Spinal cord (tissue), 10 donors: Measurements from ENCODE around the gene AKAP6. TPM values are rescaled to one million over a fixed set of nuclear protein-coding genes. Genes with fewer than 3 reads are reported as not detected.

Experiments used
- DNase-seq, 6 donors: peaks; one replicate each; pipeline versions ENCODE4 v3.0.0 to v3.0.0-alpha.2; 2013 to 2015; ENCODE audit warnings: low spot score in 6 of 6, low read depth in 4 of 6
- H3K27ac ChIP-seq: one replicate; pipeline ENCODE4 v1.5.1; 2013; ENCODE audit warnings: low read depth, low read length, control low read depth
- H3K27me3 ChIP-seq: one replicate; pipeline ENCODE4 v1.6.1; 2013; ENCODE audit warnings: low read length; ENCODE audit not compliant: control insufficient read depth, insufficient read depth
- H3K36me3 ChIP-seq: one replicate; pipeline ENCODE4 v1.6.1; 2013; ENCODE audit warnings: low read length; ENCODE audit not compliant: control insufficient read depth, insufficient read depth
- H3K4me1 ChIP-seq: one replicate; pipeline ENCODE4 v1.6.1; 2013; ENCODE audit warnings: low read length; ENCODE audit not compliant: control insufficient read depth, insufficient read depth
- H3K4me3 ChIP-seq: one replicate; pipeline ENCODE4 v1.5.1; 2013; ENCODE audit warnings: low read depth, low read length, control low read depth
- H3K9me3 ChIP-seq: one replicate; pipeline ENCODE4 v1.6.1; 2013; ENCODE audit warnings: low read length; ENCODE audit not compliant: control insufficient read depth, insufficient read depth
- WGBS: methylation state at CpG from one replicate; pipeline ENCODE4 v1.1.5; 2013; ENCODE audit warnings: missing lambda C conversion rate; ENCODE audit not compliant: insufficient coverage; 5-methylcytosine and 5-hydroxymethylcytosine counted together
- polyA plus RNA-seq, 2 donors: library from polyadenylated mRNA; unstranded; fragments of 120-200 nt; gene quantifications; one replicate each; pipeline ENCODE4 v1.2.1, GENCODE V29; 2013; ENCODE audit not compliant: insufficient read length in 2 of 2
- total RNA-seq, 2 donors: library from RNA; depleted of rRNA in 1 of 2; stranded (reverse); fragments of 120-200 nt in 1 of 2; fragments of >200 nt in 1 of 2; gene quantifications; one replicate each; pipeline versions ENCODE4 v1.2.3 to v1.2.4, GENCODE V29; 2013 to 2014
- donor health status: healthy.

AKAP6 gene
- total and polyA plus RNA-seq, 4 donors: 42.6 to 126 (median 78.7) TPM

GRCh38 chr14:32545506-32546210 is 216.6 kb downstream of the AKAP6 start:
- WGBS: 77% methylated on average over 5 of the region's 10 CpGs

GRCh38 chr14:32546246-32546645 is 217.1 kb downstream of the AKAP6 start:
- no CpG with 5 or more reads among the region's 2 CpGs for WGBS
- no peaks in the 10 kb centered on the region for H3K9me3 ChIP-seq
- no peak overlapping the region for H3K4me3 ChIP-seq
- no peak overlapping the region for H3K27ac ChIP-seq
- no peak for DNase-seq
- no peaks in the 10 kb centered on the region for H3K27me3 ChIP-seq
- H3K36me3 ChIP-seq: peaks cover 6% of the 10 kb centered on the region
- H3K4me1 ChIP-seq: no peaks in the 10 kb centered on the region

More at GRCh38 chr14:32545506-32546210, 216.6 kb downstream of the AKAP6 start:
- Histone ChIP-seq H3K27me3 (no peaks in the 10 kb centered on the region), H3K27ac (no peak overlapping the region), H3K4me1 (no peaks in the 10 kb centered on the region), H3K9me3 (no peaks in the 10 kb centered on the region), H3K36me3 (peaks cover 6% of the 10 kb centered on the region), H3K4me3 (no peak overlapping the region)
- no peak for DNase-seq

GRCh38 chr14:32552766-32553165 is 223.7 kb downstream of the AKAP6 start:
- DNase-seq: no peak
- no peak overlapping the region for H3K4me3 ChIP-seq
- H3K36me3 ChIP-seq: no peaks in the 10 kb centered on the region
- H3K27ac ChIP-seq: no peak overlapping the region
- no peaks in the 10 kb centered on the region for H3K4me1 ChIP-seq
- no peaks in the 10 kb centered on the region for H3K27me3 ChIP-seq
- no peaks in the 10 kb centered on the region for H3K9me3 ChIP-seq

- H3K4me1 ChIP-seq: no peaks in the 10 kb centered on the region
- no peaks in the 10 kb centered on the region for H3K27me3 ChIP-seq
- no peak for DNase-seq
- no peaks in the 10 kb centered on the region for H3K36me3 ChIP-seq
- WGBS: 100% methylated on average over 1 of the region's 1 CpG
- H3K4me3 ChIP-seq: no peak overlapping the region
- no peaks in the 10 kb centered on the region for H3K9me3 ChIP-seq
- H3K27ac ChIP-seq: no peak overlapping the region
Observed at GRCh38 chr14:32559048-32559447, 229.9 kb downstream of the AKAP6 start.

- WGBS: no CpG with 5 or more reads among the region's 1 CpG
- H3K27ac ChIP-seq: no peak overlapping the region
- no peaks in the 10 kb centered on the region for H3K36me3 ChIP-seq
- no peak for DNase-seq
- H3K4me3 ChIP-seq: no peak overlapping the region
- H3K4me1 ChIP-seq: no peaks in the 10 kb centered on the region
- H3K9me3 ChIP-seq: no peaks in the 10 kb centered on the region
- no peaks in the 10 kb centered on the region for H3K27me3 ChIP-seq
Observed at GRCh38 chr14:32559590-32559989, 230.5 kb downstream of the AKAP6 start.

GRCh38 chr14:32560209-32560857 is 231.2 kb downstream of the AKAP6 start:
- H3K27ac ChIP-seq: no peak overlapping the region
- no peaks in the 10 kb centered on the region for H3K36me3 ChIP-seq
- H3K4me1 ChIP-seq: no peaks in the 10 kb centered on the region
- WGBS: 0% methylated on average over 4 of the region's 9 CpGs
- DNase-seq: peak in 5 of 6 donors; percentile 38 to 92 (median 60)
- H3K9me3 ChIP-seq: no peaks in the 10 kb centered on the region
- no peaks in the 10 kb centered on the region for H3K27me3 ChIP-seq
- no peak overlapping the region for H3K4me3 ChIP-seq

- Histone ChIP-seq H3K36me3 (no peaks in the 10 kb centered on the region), H3K9me3 (no peaks in the 10 kb centered on the region), H3K27ac (no peak overlapping the region), H3K4me1 (no peaks in the 10 kb centered on the region), H3K27me3 (no peaks in the 10 kb centered on the region), H3K4me3 (no peak overlapping the region)
- 0% methylated on average over 1 of the region's 1 CpG for WGBS
- no peak for DNase-seq
Observed at GRCh38 chr14:32561520-32561919, 232.4 kb downstream of the AKAP6 start.

- DNase-seq: peak in 1 of 6 donors; percentile 26
- Histone ChIP-seq H3K36me3 (no peaks in the 10 kb centered on the region), H3K4me3 (no peak overlapping the region), H3K9me3 (no peaks in the 10 kb centered on the region), H3K27me3 (no peaks in the 10 kb centered on the region), H3K4me1 (peaks cover 3% of the 10 kb centered on the region), H3K27ac (no peak overlapping the region)
Observed at GRCh38 chr14:32564596-32564995, 235.5 kb downstream of the AKAP6 start.

GRCh38 chr14:32565256-32565655 is 236.2 kb downstream of the AKAP6 start:
- Histone ChIP-seq H3K27ac (no peak overlapping the region), H3K36me3 (no peaks in the 10 kb centered on the region), H3K4me3 (no peak overlapping the region), H3K9me3 (no peaks in the 10 kb centered on the region), H3K27me3 (no peaks in the 10 kb centered on the region), H3K4me1 (peaks cover 3% of the 10 kb centered on the region)
- DNase-seq: peak in 2 of 6 donors; percentile 20 to 26
